Activated T-helper 17 cell treated with anti-CD3 and anti-CD28 coated beads, Interleukin-2, amount 50 U/mL, for 72 hours (primary cell): Measurements from ENCODE around the gene METRNL. TPM values are rescaled to one million over a fixed set of nuclear protein-coding genes. Genes with fewer than 3 reads are reported as not detected.

Experiments
- ATAC-seq: fragments of 150-1000 bp; cut with Tn5 transposase; replicated peaks from 2 replicates; pipeline ENCODE4 v1.10.0; 2021; ENCODE audit warnings: mild to moderate bottlenecking, moderate library complexity
- H3K27ac Mint-ChIP-seq: one replicate; pipeline ENCODE4 v1.8.0; 2022; ENCODE audit warnings: mixed read lengths
- H3K27me3 Mint-ChIP-seq: one replicate; pipeline ENCODE4 v1.8.0; 2022; ENCODE audit warnings: mixed read lengths
- H3K36me3 Mint-ChIP-seq: one replicate; pipeline ENCODE4 v1.8.0; 2022; ENCODE audit warnings: low read depth, mild to moderate bottlenecking, mixed read lengths
- H3K4me1 Mint-ChIP-seq: one replicate; pipeline ENCODE4 v1.8.0; 2022; ENCODE audit warnings: mixed read lengths
- H3K4me3 Mint-ChIP-seq: one replicate; pipeline ENCODE4 v1.8.0; 2022; ENCODE audit warnings: mild to moderate bottlenecking, mixed read lengths
- H3K9me3 Mint-ChIP-seq: one replicate; pipeline ENCODE4 v1.8.0; 2022; ENCODE audit warnings: mixed read lengths
- total RNA-seq, 2 donors: library from RNA; stranded (reverse); gene quantifications; one replicate each; pipeline ENCODE4 v1.2.3, GENCODE V29; 2022

METRNL gene
- total RNA-seq, 2 donors from 2014 or later: 21.9 to 43.4 TPM

DNA sequence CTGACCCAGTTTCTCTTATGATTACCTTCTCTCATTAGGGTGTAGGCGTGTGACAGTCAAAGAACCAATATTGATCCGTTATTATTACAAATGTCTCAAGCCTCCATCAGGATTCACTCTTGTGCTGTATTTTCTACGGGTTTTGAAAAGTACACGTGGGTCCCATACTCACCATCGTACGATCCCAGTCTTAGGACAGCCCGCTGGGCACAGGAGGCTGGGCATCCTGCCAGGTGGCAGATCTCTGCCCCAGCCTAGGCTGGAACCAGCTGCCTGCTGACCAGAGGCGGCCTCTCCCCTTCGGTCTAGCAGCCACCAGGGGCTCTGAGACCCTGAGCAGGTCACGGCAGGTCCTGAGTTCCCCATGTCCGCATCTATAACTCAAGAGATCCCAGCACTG lies 2.0 kb upstream of the METRNL start:
- Mint-ChIP-seq H3K4me3 (no peak overlapping the region), H3K27ac (no peak overlapping the region), H3K4me1 (peaks cover under 1% of the 10 kb centered on the region), H3K27me3 (no peaks in the 10 kb centered on the region), H3K9me3 (no peaks in the 10 kb centered on the region), H3K36me3 (peaks cover 10% of the 10 kb centered on the region)
- no peak for ATAC-seq

DNA sequence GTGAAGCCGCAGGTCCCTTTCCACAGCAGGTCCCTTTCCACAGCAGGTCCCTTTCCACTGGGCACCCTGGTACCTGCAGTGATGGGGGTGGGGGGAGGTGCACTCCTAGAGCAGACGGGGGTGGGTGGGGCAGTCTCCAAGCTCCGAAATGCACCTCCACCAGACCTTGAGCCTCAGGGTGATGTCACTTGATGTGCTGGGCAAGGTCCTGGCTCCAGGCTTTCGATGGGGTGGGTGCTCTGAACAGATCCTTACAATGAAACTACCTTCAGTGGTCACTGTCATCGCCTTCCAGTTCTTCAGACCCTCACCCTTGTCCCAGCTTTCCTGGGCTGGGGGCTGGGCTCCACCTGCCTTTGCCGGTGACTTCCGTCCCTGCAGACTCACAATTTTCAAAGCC lies 1.5 kb upstream of the METRNL start:
- Mint-ChIP-seq H3K4me3 (peak overlapping the region; percentile 20), H3K9me3 (no peaks in the 10 kb centered on the region), H3K4me1 (peaks cover 6% of the 10 kb centered on the region), H3K27me3 (no peaks in the 10 kb centered on the region), H3K27ac (no peak overlapping the region), H3K36me3 (peaks cover 16% of the 10 kb centered on the region)
- no peak for ATAC-seq

DNA sequence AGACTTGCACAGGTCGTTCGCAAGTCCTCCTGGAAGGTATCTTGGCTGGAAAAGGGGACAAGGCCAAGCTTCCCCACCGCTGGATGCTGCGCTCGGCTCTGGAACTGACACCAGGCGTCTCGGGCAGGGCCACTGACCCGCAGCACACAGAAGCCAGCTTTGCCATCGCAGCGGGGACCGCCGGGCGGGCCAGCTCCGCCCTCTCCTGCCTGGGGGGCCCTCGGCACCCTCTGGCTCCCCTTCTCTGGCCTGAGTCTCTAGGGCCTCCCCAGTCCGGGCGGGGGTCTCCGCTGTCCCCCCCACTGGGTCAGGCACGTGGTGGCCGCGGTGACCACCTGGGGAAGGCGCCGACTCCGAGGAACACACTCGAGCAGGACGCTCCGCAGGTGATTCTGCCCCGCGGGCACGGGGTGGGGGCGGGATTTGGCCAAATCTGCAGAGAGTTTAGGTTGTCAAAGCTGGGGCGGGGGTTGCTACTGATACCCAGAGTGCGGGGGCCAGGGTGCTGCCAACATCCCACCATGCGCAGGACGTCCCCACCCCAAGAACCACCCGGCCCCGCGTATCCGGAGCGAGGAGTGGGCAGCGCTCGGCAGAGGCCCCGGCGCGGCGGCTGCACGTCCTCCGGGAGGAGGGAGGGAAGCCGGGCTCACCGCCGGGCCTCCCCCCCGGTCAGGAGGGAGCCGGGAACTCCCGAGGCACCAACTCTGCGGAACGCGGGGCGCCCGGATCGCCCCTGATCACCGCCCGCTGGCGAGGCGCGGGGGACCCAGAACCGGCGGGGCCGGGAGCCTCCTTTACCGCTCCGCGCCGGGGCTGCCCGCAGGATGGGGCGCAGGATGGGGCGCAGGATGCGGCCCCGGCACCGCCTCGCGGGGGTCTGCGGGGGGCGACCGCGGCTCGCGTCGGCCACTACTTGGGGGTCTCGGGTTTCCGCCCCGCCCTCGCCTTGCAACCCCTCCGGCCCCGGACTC lies 744 bp upstream of the METRNL start:
- no peak for ATAC-seq
- peaks cover 23% of the 10 kb centered on the region for H3K36me3 Mint-ChIP-seq
- peaks cover 13% of the 10 kb centered on the region for H3K4me1 Mint-ChIP-seq
- no peaks in the 10 kb centered on the region for H3K9me3 Mint-ChIP-seq
- no peaks in the 10 kb centered on the region for H3K27me3 Mint-ChIP-seq
- H3K4me3 Mint-ChIP-seq: peak overlapping the region; percentile 20
- H3K27ac Mint-ChIP-seq: no peak overlapping the region

DNA sequence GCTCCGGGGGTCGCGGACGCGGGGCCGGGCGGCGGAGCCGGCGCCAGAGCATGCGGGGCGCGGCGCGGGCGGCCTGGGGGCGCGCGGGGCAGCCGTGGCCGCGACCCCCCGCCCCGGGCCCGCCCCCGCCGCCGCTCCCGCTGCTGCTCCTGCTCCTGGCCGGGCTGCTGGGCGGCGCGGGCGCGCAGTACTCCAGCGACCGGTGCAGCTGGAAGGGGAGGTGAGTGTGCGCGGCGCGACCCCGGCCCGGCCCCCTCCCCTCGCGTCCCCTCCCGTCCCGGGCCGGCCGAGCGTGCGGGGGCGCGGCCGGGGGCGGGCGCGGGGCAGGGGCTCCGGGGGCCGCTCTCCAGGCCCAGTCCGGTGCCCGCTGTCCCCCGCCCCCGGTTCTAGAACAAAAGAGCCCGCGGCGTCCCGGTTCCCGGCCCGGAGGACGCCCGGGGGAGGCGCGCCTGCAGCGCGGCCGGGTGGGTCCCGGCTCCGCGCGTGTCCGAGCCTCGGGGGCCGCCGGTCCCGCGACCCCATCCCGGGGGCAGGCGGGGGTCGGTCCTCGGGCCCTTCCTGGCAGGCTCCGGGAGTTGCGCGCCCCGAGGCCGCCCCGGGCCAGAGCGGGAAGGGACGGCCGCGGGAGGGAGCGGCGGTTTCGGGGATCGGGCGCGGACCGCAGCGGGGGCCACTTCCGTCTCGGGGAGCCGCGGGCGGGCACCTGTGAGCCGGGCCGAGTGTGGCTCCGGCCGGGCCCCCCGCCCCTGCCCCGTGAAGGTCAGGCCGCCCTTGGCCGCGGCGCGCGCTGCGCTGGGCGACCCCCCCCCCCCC lies 563 bp downstream of the METRNL start:
- H3K9me3 Mint-ChIP-seq: no peaks in the 10 kb centered on the region
- no peak overlapping the region for H3K27ac Mint-ChIP-seq
- H3K27me3 Mint-ChIP-seq: no peaks in the 10 kb centered on the region
- no peak for ATAC-seq
- H3K4me3 Mint-ChIP-seq: no peak overlapping the region
- peaks cover 19% of the 10 kb centered on the region for H3K4me1 Mint-ChIP-seq
- H3K36me3 Mint-ChIP-seq: peaks cover 36% of the 10 kb centered on the region

DNA sequence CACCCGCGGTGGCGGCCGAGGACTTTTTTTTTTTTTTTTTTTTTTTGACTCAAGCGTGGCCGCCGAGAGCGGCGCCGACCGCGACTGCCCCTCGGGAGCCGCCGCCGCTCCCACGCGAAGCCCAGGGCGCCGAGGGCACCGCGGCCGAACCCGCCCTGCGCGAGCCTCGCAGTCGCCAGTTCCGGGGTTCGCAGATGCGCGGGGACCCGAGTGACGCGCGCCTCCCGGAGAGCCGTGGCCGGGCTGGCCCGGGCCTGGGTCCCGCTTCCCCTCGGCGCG lies 1.1 kb downstream of the METRNL start:
- no peak overlapping the region for H3K27ac Mint-ChIP-seq

DNA sequence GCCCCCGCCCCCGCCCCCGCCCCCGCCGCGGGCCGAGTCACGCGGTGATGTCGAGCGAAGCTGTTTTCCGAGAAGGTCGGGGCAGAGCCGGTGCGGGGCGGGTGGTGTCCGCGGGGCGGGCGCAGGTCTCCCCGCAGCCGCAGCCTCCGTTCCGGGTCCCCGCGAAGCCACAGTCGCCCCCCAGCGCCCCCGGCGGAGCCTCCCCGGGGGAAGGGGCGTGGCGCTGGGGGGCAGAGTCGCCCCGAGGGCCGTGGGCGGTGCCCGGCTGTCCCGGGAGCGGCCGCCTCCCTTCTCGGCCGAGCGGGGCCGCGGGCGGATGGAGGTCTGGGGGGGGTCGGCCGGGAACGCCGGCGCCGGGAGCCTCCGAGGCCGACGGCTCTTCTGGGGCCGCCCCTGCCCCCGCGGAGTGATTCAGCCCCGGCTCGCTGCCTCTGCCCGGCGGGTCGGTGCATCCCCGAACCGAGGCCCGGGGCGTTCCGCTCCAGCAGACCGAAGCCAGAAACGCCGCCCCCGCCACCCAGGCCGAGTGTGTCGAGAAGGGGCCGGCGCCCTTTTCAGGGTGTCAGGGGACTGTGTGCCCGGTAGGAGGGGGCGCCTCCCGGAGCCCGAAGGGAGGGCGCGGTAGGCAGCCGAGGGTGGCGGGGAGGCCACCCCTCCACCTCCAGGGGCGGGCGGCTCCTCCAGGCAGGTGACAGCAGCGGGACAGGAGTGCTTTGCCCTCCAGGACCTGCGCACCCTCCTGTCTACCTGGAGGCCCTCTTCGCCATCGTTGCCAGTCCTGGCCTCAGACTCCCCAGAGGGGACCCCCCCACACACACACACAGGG lies 1.7 kb downstream of the METRNL start:
- peaks cover 19% of the 10 kb centered on the region for H3K4me1 Mint-ChIP-seq
- no peaks in the 10 kb centered on the region for H3K9me3 Mint-ChIP-seq
- no peaks in the 10 kb centered on the region for H3K27me3 Mint-ChIP-seq
- H3K27ac Mint-ChIP-seq: no peak overlapping the region
- peak; percentile 27 for ATAC-seq
- peaks cover 45% of the 10 kb centered on the region for H3K36me3 Mint-ChIP-seq
- peak overlapping the region; percentile 76 for H3K4me3 Mint-ChIP-seq

More for the DNA sequence above, 1.1 kb downstream of the METRNL start:
- ATAC-seq: peak; percentile 6
- Mint-ChIP-seq H3K4me3 (no peak overlapping the region), H3K36me3 (peaks cover 39% of the 10 kb centered on the region), H3K27me3 (no peaks in the 10 kb centered on the region), H3K9me3 (no peaks in the 10 kb centered on the region), H3K4me1 (peaks cover 19% of the 10 kb centered on the region)

DNA sequence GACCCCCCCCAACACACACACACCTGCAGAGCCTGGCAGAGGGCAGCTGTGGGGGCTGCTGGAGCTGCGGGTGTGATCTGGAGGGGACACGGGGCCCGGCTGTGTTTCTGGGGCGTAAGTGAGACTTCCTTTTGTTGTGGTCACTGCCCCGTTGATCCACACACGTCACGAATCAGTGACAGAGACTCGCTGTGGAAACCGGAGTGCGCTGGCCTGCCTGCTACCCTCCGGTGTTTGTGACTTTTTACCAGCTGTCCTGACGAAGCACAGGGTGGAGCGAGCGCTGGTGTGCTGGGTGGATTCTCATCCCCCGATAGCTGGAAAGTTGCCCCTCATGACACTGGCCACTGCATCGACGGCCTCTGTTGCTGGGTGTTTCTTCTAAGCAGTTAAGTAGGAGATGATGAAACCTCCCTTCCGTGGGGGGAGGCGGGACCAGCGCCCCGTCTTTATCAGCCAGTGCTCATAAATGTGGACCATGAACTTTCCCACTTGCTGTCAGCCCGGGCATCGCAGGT lies 2.3 kb downstream of the METRNL start:
- H3K4me1 Mint-ChIP-seq: peaks cover 19% of the 10 kb centered on the region
- H3K36me3 Mint-ChIP-seq: peaks cover 52% of the 10 kb centered on the region
- peak overlapping the region; percentile 76 for H3K4me3 Mint-ChIP-seq
- no peaks in the 10 kb centered on the region for H3K27me3 Mint-ChIP-seq
- no peaks in the 10 kb centered on the region for H3K9me3 Mint-ChIP-seq
- no peak for ATAC-seq
- H3K27ac Mint-ChIP-seq: no peak overlapping the region

DNA sequence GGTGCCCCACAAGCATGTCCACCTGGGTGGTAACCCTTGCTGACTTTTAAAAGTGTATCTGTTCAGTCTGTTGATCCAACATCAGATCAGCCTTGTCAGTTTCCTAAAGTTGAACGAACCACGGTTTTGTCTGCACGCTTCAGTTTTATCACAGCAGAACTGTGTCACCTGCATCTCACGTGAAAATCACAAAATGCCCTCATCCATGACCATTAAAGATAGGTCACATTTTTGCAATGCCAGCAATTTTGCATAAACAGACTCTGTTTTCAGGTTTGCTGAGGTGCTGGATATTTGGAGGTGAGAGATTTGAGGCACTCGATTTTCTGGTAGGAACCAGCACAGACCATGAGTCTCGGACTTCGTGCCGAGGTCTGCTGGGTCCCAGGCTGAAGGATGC lies 3.0 kb downstream of the METRNL start:
- Mint-ChIP-seq H3K36me3 (peaks cover 53% of the 10 kb centered on the region), H3K4me1 (peaks cover 19% of the 10 kb centered on the region)
- no peak for ATAC-seq

DNA sequence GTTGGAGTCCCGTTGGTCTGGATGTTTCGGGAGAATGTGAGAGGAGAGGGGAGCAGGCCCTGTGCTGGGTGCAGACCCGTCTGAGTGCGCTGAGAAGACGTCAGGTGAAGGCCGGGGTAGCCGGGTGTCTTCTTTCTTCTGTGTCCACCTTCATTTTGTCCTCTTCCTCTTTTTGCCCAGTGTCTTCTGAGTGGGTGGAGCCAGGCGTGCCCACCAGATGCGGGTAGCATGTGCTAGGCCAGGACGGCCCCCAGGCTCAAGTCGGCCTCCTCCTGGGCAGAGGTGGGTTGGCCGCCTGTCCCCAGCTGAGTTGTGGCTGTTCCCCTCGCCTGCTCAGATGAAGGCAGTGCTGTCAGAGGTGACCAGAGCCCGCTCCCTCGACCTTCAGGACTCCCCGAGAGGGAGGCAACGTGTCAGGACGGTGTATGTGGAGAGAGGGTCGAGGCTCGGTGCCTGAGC lies 3.5 kb downstream of the METRNL start:
- peaks cover 58% of the 10 kb centered on the region for H3K36me3 Mint-ChIP-seq
- H3K4me1 Mint-ChIP-seq: peaks cover 19% of the 10 kb centered on the region
- peak overlapping the region; percentile 89 for H3K27ac Mint-ChIP-seq

More for the DNA sequence above, 3.0 kb downstream of the METRNL start:
- peak overlapping the region; percentile 76 for H3K4me3 Mint-ChIP-seq
- H3K27ac Mint-ChIP-seq: peak overlapping the region; percentile 89
- H3K27me3 Mint-ChIP-seq: no peaks in the 10 kb centered on the region
- H3K9me3 Mint-ChIP-seq: no peaks in the 10 kb centered on the region

DNA sequence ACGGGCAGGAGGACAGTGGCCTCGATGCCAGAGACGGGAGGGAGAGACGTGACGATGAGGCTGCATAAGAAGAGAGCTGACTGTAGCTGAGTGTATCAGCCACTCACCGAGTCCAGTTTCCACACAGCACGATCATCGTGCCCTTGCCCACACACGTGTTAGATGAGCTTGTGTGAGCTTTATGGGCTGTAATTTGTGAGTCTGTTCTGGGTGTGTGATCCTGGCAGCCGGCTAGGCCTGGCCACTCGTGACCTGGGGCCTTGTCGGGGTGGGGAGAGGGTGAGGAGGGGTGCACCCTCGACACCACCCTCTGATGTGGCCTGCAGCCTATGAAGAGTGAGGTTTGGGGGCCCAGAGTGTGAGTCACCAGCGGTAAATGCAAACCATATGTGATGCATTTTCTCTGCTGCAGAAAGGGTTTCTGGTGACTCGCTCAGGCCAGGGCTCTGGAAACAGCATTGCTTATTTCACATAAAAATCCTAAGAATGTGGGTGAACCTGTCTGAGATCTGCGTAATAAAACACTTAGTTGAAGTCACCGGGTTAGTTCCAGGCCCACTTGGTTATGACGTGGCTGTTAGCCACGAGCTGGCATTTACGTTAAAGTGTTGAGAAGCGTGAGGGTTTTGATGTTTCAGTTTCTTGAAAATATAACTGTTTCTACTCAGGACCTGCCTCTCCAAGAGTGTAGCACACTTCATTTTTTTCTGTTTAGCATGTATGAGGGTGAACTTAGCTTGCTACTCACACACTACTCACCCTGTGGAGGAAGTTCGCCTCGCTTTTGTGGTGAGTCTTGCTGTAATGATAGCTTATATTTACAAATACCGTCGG lies 4.2 kb downstream of the METRNL start:
- Mint-ChIP-seq H3K4me3 (peak overlapping the region; percentile 76), H3K9me3 (no peaks in the 10 kb centered on the region), H3K27me3 (no peaks in the 10 kb centered on the region), H3K27ac (peak overlapping the region; percentile 89), H3K4me1 (peaks cover 19% of the 10 kb centered on the region), H3K36me3 (peaks cover 58% of the 10 kb centered on the region)
- ATAC-seq: peak; percentile 71

More for the DNA sequence above, 3.5 kb downstream of the METRNL start:
- peak overlapping the region; percentile 76 for H3K4me3 Mint-ChIP-seq
- H3K27me3 Mint-ChIP-seq: no peaks in the 10 kb centered on the region
- no peak for ATAC-seq
- H3K9me3 Mint-ChIP-seq: no peaks in the 10 kb centered on the region

DNA sequence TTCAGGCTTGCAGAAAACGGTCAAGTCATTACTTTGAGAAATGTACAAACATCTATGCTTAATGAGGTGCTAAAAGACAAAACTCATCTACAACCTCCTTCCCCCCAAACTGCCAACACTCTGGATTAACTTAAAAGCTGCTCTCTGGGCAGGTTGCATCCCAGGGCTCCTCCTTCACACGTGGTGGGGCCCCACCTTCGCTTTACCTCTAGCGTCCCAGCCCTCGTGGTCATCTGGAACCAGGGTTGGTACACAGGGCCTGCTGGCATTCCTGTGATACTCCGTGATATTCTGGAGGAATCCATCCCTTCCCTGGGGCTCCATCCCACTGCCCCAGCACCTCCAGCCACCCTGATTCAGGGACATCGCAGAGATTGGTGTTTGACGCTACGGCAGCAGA lies 4.8 kb downstream of the METRNL start:
- Mint-ChIP-seq H3K27me3 (no peaks in the 10 kb centered on the region), H3K36me3 (peaks cover 61% of the 10 kb centered on the region), H3K4me1 (peaks cover 19% of the 10 kb centered on the region), H3K4me3 (peak overlapping the region; percentile 76), H3K27ac (peak overlapping the region; percentile 89), H3K9me3 (no peaks in the 10 kb centered on the region)
- no peak for ATAC-seq

DNA sequence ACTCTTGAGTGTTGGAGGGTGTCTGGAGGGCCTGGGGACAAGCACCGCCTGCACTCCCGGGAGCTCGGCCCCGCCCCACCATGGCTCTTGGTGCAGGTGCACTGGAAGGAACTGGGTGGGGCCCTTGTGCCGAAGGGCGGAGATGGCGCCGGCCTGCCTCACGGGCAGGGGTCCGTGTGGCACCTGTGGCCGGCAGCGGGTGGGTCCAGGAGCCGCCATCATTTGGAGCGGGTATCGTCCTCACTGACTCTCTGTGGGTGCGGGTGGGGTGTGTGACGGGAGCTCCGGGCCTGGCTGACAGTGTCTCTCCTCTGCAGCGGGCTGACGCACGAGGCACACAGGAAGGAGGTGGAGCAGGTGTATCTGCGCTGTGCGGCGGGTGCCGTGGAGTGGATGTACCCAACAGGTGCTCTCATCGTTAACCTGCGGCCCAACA lies 5.2 kb downstream of the METRNL start:
- Mint-ChIP-seq H3K4me1 (peaks cover 19% of the 10 kb centered on the region), H3K36me3 (peaks cover 65% of the 10 kb centered on the region), H3K4me3 (peak overlapping the region; percentile 76), H3K27ac (peak overlapping the region; percentile 89), H3K27me3 (no peaks in the 10 kb centered on the region), H3K9me3 (no peaks in the 10 kb centered on the region)
- ATAC-seq: no peak

DNA sequence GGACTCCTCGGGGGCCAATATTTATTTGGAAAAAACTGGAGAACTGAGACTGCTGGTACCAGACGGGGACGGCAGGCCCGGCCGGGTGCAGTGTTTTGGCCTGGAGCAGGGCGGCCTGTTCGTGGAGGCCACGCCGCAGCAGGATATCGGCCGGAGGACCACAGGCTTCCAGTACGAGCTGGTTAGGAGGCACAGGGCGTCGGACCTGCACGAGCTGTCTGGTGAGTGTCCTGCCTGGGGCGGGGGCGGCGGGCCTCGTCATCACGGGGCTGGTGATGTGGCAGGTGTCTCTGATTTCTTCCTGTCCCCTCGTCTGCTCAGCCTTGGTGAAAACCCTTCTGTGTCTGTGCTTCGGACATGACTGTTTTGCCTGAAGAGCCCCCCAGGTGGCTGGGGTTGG lies 5.7 kb downstream of the METRNL start:
- H3K4me1 Mint-ChIP-seq: peaks cover 19% of the 10 kb centered on the region
- peak overlapping the region; percentile 89 for H3K27ac Mint-ChIP-seq
- H3K4me3 Mint-ChIP-seq: peak overlapping the region; percentile 76
- peaks cover 66% of the 10 kb centered on the region for H3K36me3 Mint-ChIP-seq
- no peak for ATAC-seq
- no peaks in the 10 kb centered on the region for H3K27me3 Mint-ChIP-seq
- H3K9me3 Mint-ChIP-seq: no peaks in the 10 kb centered on the region
